ENCODE measurements around the gene CCL25. TPM values are rescaled to one million over a fixed set of nuclear protein-coding genes. Genes with fewer than 3 reads are reported as not detected.

The CCL25 gene
- total and polyA plus RNA-seq, 2 donors, result 33.4 to 287 TPM

GRCh38 chr19:8056533-8056932 lies 4.0 kb downstream of the CCL25 start:
- DNase-seq (ENCODE audit: low read depth in 6 of 9, low spot score in 9 of 9), result no peak
- peaks cover 0 to 9% of the 10 kb centered on the region in 2 donors for H3K4me1 ChIP-seq (ENCODE audit: control insufficient read depth in 2 of 2, insufficient read depth in 2 of 2, low read length in 2 of 2)
- no peaks in the 10 kb centered on the region for H3K27me3 ChIP-seq (ENCODE audit: control insufficient read depth in 2 of 2, insufficient read depth in 1 of 2, low read length in 1 of 2)
- 96% methylated on average over 4 of the region's 4 CpGs for WGBS
- H3K36me3 ChIP-seq (ENCODE audit: control insufficient read depth in 2 of 2, insufficient read depth in 2 of 2, low read length in 1 of 2), result no peaks in the 10 kb centered on the region
- H3K4me3 ChIP-seq (ENCODE audit: low read length in 2 of 2), result no peak overlapping the region
- H3K9me3 ChIP-seq (ENCODE audit: control insufficient read depth in 2 of 2, insufficient read depth in 1 of 2, low read length in 1 of 2), result no peaks in the 10 kb centered on the region
- no peak overlapping the region for H3K27ac ChIP-seq (ENCODE audit: low read depth in 1 of 2, low read length in 1 of 2)

- H3K27me3 ChIP-seq (ENCODE audit: control insufficient read depth in 2 of 2, insufficient read depth in 1 of 2, low read length in 1 of 2), result no peaks in the 10 kb centered on the region
- H3K36me3 ChIP-seq (ENCODE audit: control insufficient read depth in 2 of 2, insufficient read depth in 2 of 2, low read length in 1 of 2), result no peaks in the 10 kb centered on the region
- no peak overlapping the region for H3K4me3 ChIP-seq (ENCODE audit: low read length in 2 of 2)
- H3K27ac ChIP-seq (ENCODE audit: low read depth in 1 of 2, low read length in 1 of 2), result no peak overlapping the region
- no peaks in the 10 kb centered on the region for H3K4me1 ChIP-seq (ENCODE audit: control insufficient read depth in 2 of 2, insufficient read depth in 2 of 2, low read length in 2 of 2)
- no peak for DNase-seq (ENCODE audit: low read depth in 6 of 9, low spot score in 9 of 9)
- 83% methylated on average over 7 of the region's 7 CpGs for WGBS
- H3K9me3 ChIP-seq (ENCODE audit: control insufficient read depth in 2 of 2, insufficient read depth in 1 of 2, low read length in 1 of 2), result no peaks in the 10 kb centered on the region
Measured at GRCh38 chr19:8057545-8058270, 5.1 kb downstream of the CCL25 start.

GRCh38 chr19:8064911-8065874 lies 12.6 kb downstream of the CCL25 start:
- 80% methylated on average over 24 of the region's 24 CpGs for WGBS

GRCh38 chr19:8065875-8066261 lies 13.3 kb downstream of the CCL25 start:
- no peak overlapping the region for H3K4me3 ChIP-seq (ENCODE audit: low read length in 2 of 2)
- WGBS, result 98% methylated on average over 20 of the region's 20 CpGs
- peaks cover 0 to 17% of the 10 kb centered on the region in 2 donors for H3K9me3 ChIP-seq (ENCODE audit: control insufficient read depth in 2 of 2, insufficient read depth in 1 of 2, low read length in 1 of 2)
- H3K36me3 ChIP-seq (ENCODE audit: control insufficient read depth in 2 of 2, insufficient read depth in 2 of 2, low read length in 1 of 2), result no peaks in the 10 kb centered on the region
- H3K27me3 ChIP-seq (ENCODE audit: control insufficient read depth in 2 of 2, insufficient read depth in 1 of 2, low read length in 1 of 2), result no peaks in the 10 kb centered on the region
- DNase-seq (ENCODE audit: low read depth in 6 of 9, low spot score in 9 of 9), result no peak
- no peak overlapping the region for H3K27ac ChIP-seq (ENCODE audit: low read depth in 1 of 2, low read length in 1 of 2)
- no peaks in the 10 kb centered on the region for H3K4me1 ChIP-seq (ENCODE audit: control insufficient read depth in 2 of 2, insufficient read depth in 2 of 2, low read length in 2 of 2)

More at GRCh38 chr19:8064911-8065874, 12.6 kb downstream of the CCL25 start:
- DNase-seq (ENCODE audit: low read depth in 6 of 9, low spot score in 9 of 9), result no peak
- Histone ChIP-seq H3K9me3 (ENCODE audit: control insufficient read depth in 2 of 2, insufficient read depth in 1 of 2, low read length in 1 of 2) (peaks cover 0 to 12% of the 10 kb centered on the region in 2 donors), H3K4me1 (ENCODE audit: control insufficient read depth in 2 of 2, insufficient read depth in 2 of 2, low read length in 2 of 2) (no peaks in the 10 kb centered on the region), H3K27me3 (ENCODE audit: control insufficient read depth in 2 of 2, insufficient read depth in 1 of 2, low read length in 1 of 2) (no peaks in the 10 kb centered on the region), H3K4me3 (ENCODE audit: low read length in 2 of 2) (no peak overlapping the region), H3K36me3 (ENCODE audit: control insufficient read depth in 2 of 2, insufficient read depth in 2 of 2, low read length in 1 of 2) (no peaks in the 10 kb centered on the region), H3K27ac (ENCODE audit: low read depth in 1 of 2, low read length in 1 of 2) (no peak overlapping the region)

GRCh38 chr19:8069096-8069973 lies 16.8 kb downstream of the CCL25 start:
- no peak overlapping the region for H3K27ac ChIP-seq (ENCODE audit: low read depth in 1 of 2, low read length in 1 of 2)
- DNase-seq (ENCODE audit: low read depth in 6 of 9, low spot score in 9 of 9), result no peak
- H3K4me1 ChIP-seq (ENCODE audit: control insufficient read depth in 2 of 2, insufficient read depth in 2 of 2, low read length in 2 of 2), result peaks cover 2 to 16% of the 10 kb centered on the region in 2 donors
- H3K4me3 ChIP-seq (ENCODE audit: low read length in 2 of 2), result no peak overlapping the region
- 89% methylated on average over 13 of the region's 13 CpGs for WGBS
- no peaks in the 10 kb centered on the region for H3K36me3 ChIP-seq (ENCODE audit: control insufficient read depth in 2 of 2, insufficient read depth in 2 of 2, low read length in 1 of 2)
- H3K27me3 ChIP-seq (ENCODE audit: control insufficient read depth in 2 of 2, insufficient read depth in 1 of 2, low read length in 1 of 2), result no peaks in the 10 kb centered on the region
- peaks cover 0 to 19% of the 10 kb centered on the region in 2 donors for H3K9me3 ChIP-seq (ENCODE audit: control insufficient read depth in 2 of 2, insufficient read depth in 1 of 2, low read length in 1 of 2)

- Histone ChIP-seq H3K4me1 (ENCODE audit: control insufficient read depth in 2 of 2, insufficient read depth in 2 of 2, low read length in 2 of 2) (peaks cover 2 to 16% of the 10 kb centered on the region in 2 donors), H3K27me3 (ENCODE audit: control insufficient read depth in 2 of 2, insufficient read depth in 1 of 2, low read length in 1 of 2) (no peaks in the 10 kb centered on the region), H3K27ac (ENCODE audit: low read depth in 1 of 2, low read length in 1 of 2) (no peak overlapping the region), H3K9me3 (ENCODE audit: control insufficient read depth in 2 of 2, insufficient read depth in 1 of 2, low read length in 1 of 2) (peaks cover 0 to 23% of the 10 kb centered on the region in 2 donors), H3K36me3 (ENCODE audit: control insufficient read depth in 2 of 2, insufficient read depth in 2 of 2, low read length in 1 of 2) (no peaks in the 10 kb centered on the region), H3K4me3 (ENCODE audit: low read length in 2 of 2) (no peak overlapping the region)
- WGBS, result 95% methylated on average over 15 of the region's 15 CpGs
- DNase-seq (ENCODE audit: low read depth in 6 of 9, low spot score in 9 of 9), result no peak
Measured at GRCh38 chr19:8071912-8072311, 19.4 kb downstream of the CCL25 start.

GRCh38 chr19:8074501-8074900 lies 21.9 kb downstream of the CCL25 start:
- H3K27me3 ChIP-seq (ENCODE audit: control insufficient read depth in 2 of 2, insufficient read depth in 1 of 2, low read length in 1 of 2), result no peaks in the 10 kb centered on the region
- WGBS, result 98% methylated on average over 1 of the region's 1 CpG
- no peaks in the 10 kb centered on the region for H3K36me3 ChIP-seq (ENCODE audit: control insufficient read depth in 2 of 2, insufficient read depth in 2 of 2, low read length in 1 of 2)
- DNase-seq (ENCODE audit: low read depth in 6 of 9, low spot score in 9 of 9), result no peak
- no peak overlapping the region for H3K27ac ChIP-seq (ENCODE audit: low read depth in 1 of 2, low read length in 1 of 2)
- H3K4me1 ChIP-seq (ENCODE audit: control insufficient read depth in 2 of 2, insufficient read depth in 2 of 2, low read length in 2 of 2), result peaks cover 2 to 16% of the 10 kb centered on the region in 2 donors
- peaks cover 0 to 14% of the 10 kb centered on the region in 2 donors for H3K9me3 ChIP-seq (ENCODE audit: control insufficient read depth in 2 of 2, insufficient read depth in 1 of 2, low read length in 1 of 2)
- H3K4me3 ChIP-seq (ENCODE audit: low read length in 2 of 2), result no peak overlapping the region

GRCh38 chr19:8075158-8076074 lies 22.9 kb downstream of the CCL25 start:
- no peak overlapping the region for H3K4me3 ChIP-seq (ENCODE audit: low read length in 2 of 2)
- DNase-seq (ENCODE audit: low read depth in 6 of 9, low spot score in 9 of 9), result no peak
- H3K4me1 ChIP-seq (ENCODE audit: control insufficient read depth in 2 of 2, insufficient read depth in 2 of 2, low read length in 2 of 2), result peaks cover 2 to 16% of the 10 kb centered on the region in 2 donors
- WGBS, result 95% methylated on average over 13 of the region's 13 CpGs
- no peaks in the 10 kb centered on the region for H3K27me3 ChIP-seq (ENCODE audit: control insufficient read depth in 2 of 2, insufficient read depth in 1 of 2, low read length in 1 of 2)
- H3K36me3 ChIP-seq (ENCODE audit: control insufficient read depth in 2 of 2, insufficient read depth in 2 of 2, low read length in 1 of 2), result no peaks in the 10 kb centered on the region
- no peak overlapping the region for H3K27ac ChIP-seq (ENCODE audit: low read depth in 1 of 2, low read length in 1 of 2)
- peaks cover 0 to 8% of the 10 kb centered on the region in 2 donors for H3K9me3 ChIP-seq (ENCODE audit: control insufficient read depth in 2 of 2, insufficient read depth in 1 of 2, low read length in 1 of 2)

Data from thymus (tissue), 11 donors.